HepG2 (cell line): Measurements from ENCODE around the gene ACSM2A. TPM values are rescaled to one million over a fixed set of nuclear protein-coding genes. Genes with fewer than 3 reads are reported as not detected.

Source experiments
- ATAC-seq: fragments of 200-7000 bp; cut with Tn5 transposase; 3 replicates; pipeline ENCODE4 v1.9.1; 2020; ENCODE audit warnings: mild to moderate bottlenecking, moderate library complexity
- BruUV-seq: library from RNA; stranded (reverse); fragments of 400-500 nt; replicated peaks from 2 replicates; lab custom pipeline; 2021; lab: Mats Ljungman, UMichigan
- CTCF ChIA-PET: fragments of 300-600 bp; formaldehyde crosslinking; extraction: SDS; loops from one replicate; lab custom pipeline; 2021; ENCODE audit warnings: low total read pairs, inconsistent platforms, low intra/inter-chr PET ratio; lab: Yijun Ruan, JAX
- POLR2A ChIA-PET: fragments of 350-600 bp; sonication (Branson Sonifier 250); formaldehyde crosslinking; loops from one replicate; lab custom pipeline; 2020; ENCODE audit warnings: antibody characterized with exemption, inconsistent platforms; lab: Yijun Ruan, JAX
- DNase-seq: peaks from one replicate; pipeline ENCODE4 v3.0.0-alpha.2; 2015; ENCODE audit warnings: low spot score
- FAIRE-seq: peaks from 3 replicates; lab custom pipeline; 2011; peaks lifted over from hg19 to GRCh38; lab: Jason Lieb, UNC
- H2AFZ ChIP-seq: one replicate; pipeline ENCODE4 v1.6.1; 2011; ENCODE audit warnings: low read length, inconsistent platforms
- H3K27ac ChIP-seq: fragments of 300-600 bp; 3 replicates; pipeline ENCODE4 v1.8.0; 2011; ENCODE audit warnings: mixed run types, mild to moderate bottlenecking, mixed read lengths, low read length, inconsistent platforms; ENCODE audit not compliant: insufficient read depth; ENCODE audit errors: extremely low read length
- H3K27me3 ChIP-seq, 2 experiments: fragments of 200-600 bp in 1 of 2; 2 replicates in 1 of 2; 3 replicates in 1 of 2; pipeline versions ENCODE4 v1.6.0 to v1.8.0; 2011; ENCODE audit warnings: low read length in 2 of 2, mild to moderate bottlenecking in 2 of 2, moderate library complexity in 2 of 2, inconsistent platforms in 1 of 2; ENCODE audit not compliant: insufficient read depth in 2 of 2, control insufficient read depth in 1 of 2
- H3K36me3 ChIP-seq, 2 experiments: fragments of 200-600 bp in 1 of 2; replicated peaks in 1 of 2; 2 replicates in 1 of 2; 3 replicates in 1 of 2; pipeline versions ENCODE4 v1.5.1 to v1.8.0; 2011; ENCODE audit warnings: low read length in 2 of 2, inconsistent platforms in 1 of 2; ENCODE audit not compliant: insufficient read depth in 2 of 2, control insufficient read depth in 1 of 2
- H3K4me1 ChIP-seq: 2 replicates; pipeline ENCODE4 v1.5.1; 2012; ENCODE audit warnings: low read length, inconsistent platforms; ENCODE audit not compliant: insufficient read depth
- H3K4me2 ChIP-seq: 2 replicates; pipeline ENCODE4 v1.6.0; 2011; ENCODE audit warnings: low read depth, low read length, inconsistent platforms
- H3K4me3 ChIP-seq, 3 experiments: fragments of 200-600 bp in 1 of 3; sonication (generic), shearing (Covaris generic) in 1 of 3; replicated peaks in 1 of 3; 2 replicates each; pipeline ENCODE4 v1.5.1; 2011 to 2016; ENCODE audit warnings: low read length in 3 of 3, inconsistent platforms in 2 of 3, low read depth in 2 of 3, mild to moderate bottlenecking in 2 of 3, control low read depth in 1 of 3, mixed read lengths in 1 of 3; ENCODE audit not compliant: insufficient read depth in 1 of 3
- H3K79me2 ChIP-seq: one replicate; pipeline ENCODE4 v1.6.1; 2011; ENCODE audit warnings: low read length, inconsistent platforms; ENCODE audit not compliant: insufficient read depth
- H3K9ac ChIP-seq: 2 replicates; pipeline ENCODE4 v1.6.0; 2011; ENCODE audit warnings: mild to moderate bottlenecking, low read depth, low read length, inconsistent platforms; ENCODE audit not compliant: insufficient read depth
- H3K9me3 ChIP-seq: 2 replicates; pipeline ENCODE4 v1.5.1; 2012; ENCODE audit warnings: mild to moderate bottlenecking, low read length
- H4K20me1 ChIP-seq: 2 replicates; pipeline ENCODE4 v1.6.0; 2011; ENCODE audit warnings: inconsistent platforms, mild to moderate bottlenecking, low read length, moderate library complexity; ENCODE audit not compliant: insufficient read depth
- DZIP1 ChIP-seq: sonication (generic); formaldehyde crosslinking; IDR thresholded peaks from 2 replicates; pipeline ENCODE4 v1.5.0; 2020; ENCODE audit warnings: mild to moderate bottlenecking, missing genetic modification reagents
- ESRRA ChIP-seq: sonication (generic); formaldehyde crosslinking; IDR thresholded peaks from 2 replicates; pipeline ENCODE4 v1.5.1; 2020; ENCODE audit warnings: mild to moderate bottlenecking, low read depth, missing genetic modification reagents
- MNT ChIP-seq: fragments of 450-650 bp; IDR thresholded peaks from 2 replicates; pipeline ENCODE4 v1.6.1; 2016
- PCBP2 ChIP-seq: fragments of 200-400 bp; formaldehyde crosslinking; optimal IDR thresholded peaks from 2 replicates; pipeline ENCODE3; 2018; ENCODE audit warnings: low read length, low read depth; ENCODE audit not compliant: poor library complexity, severe bottlenecking
- PHF20 ChIP-seq: sonication (generic); formaldehyde crosslinking; IDR thresholded peaks from 2 replicates; pipeline ENCODE4 v1.5.0; 2020; ENCODE audit warnings: mild to moderate bottlenecking, missing genetic modification reagents
- ZNF891 ChIP-seq: sonication (generic); formaldehyde crosslinking; IDR thresholded peaks from 2 replicates; pipeline ENCODE4 v1.5.0; 2020; ENCODE audit warnings: mild to moderate bottlenecking, missing genetic modification reagents
- whole genome bisulfite sequencing: methylation state at CpG from one replicate; pipeline ENCODE4 v1.1.6; 2017; ENCODE audit warnings: low lambda C conversion rate; 5-methylcytosine and 5-hydroxymethylcytosine counted together
- in situ Hi-C: cut with HindIII; loops from 2 replicates; pipeline ENCODE4 v1.10.0; 2017; ENCODE audit warnings: low pct_unique_long_range_greater_than_20kb; ENCODE audit not compliant: extremely low pct_ligation_motif_present
- intact Hi-C: fragments of 100-400 bp; cut with micrococcal nuclease; formaldehyde crosslinking; loops from one replicate; pipeline ENCODE4 v1.10.0; 2022; ENCODE audit not compliant: unreplicated experiment
- polyA plus RNA-seq, 8 experiments: library from polyadenylated mRNA; depleted of rRNA in 3 of 8; stranded (reverse) in 7 of 8; unstranded in 1 of 8; fragments of >200 nt; fragmentation: Illumina TruSeq in 4 of 8; extraction: Trizol in 4 of 8; gene quantifications; 2 replicates each; pipeline versions ENCODE4 v1.2.1 to v1.2.3, GENCODE V29; 2011 to 2016; ENCODE audit warnings: low read depth in 4 of 8, missing spikeins in 1 of 8, mixed read lengths in 1 of 8; ENCODE audit not compliant: insufficient read depth in 1 of 8
- total RNA-seq, 5 experiments: library from RNA; depleted of rRNA; stranded (reverse); fragments of >200 nt; fragmentation: Illumina TruSeq; extraction: Trizol; gene quantifications; 2 replicates each; pipeline ENCODE4 v1.2.3, GENCODE V29; 2016; ENCODE audit warnings: low read depth in 1 of 5

ACSM2A gene
- total and polyA plus RNA-seq, 2 of the 13 experiments (the other 11 are each of a cell fraction or from before 2014, with no cell fraction given): 11.4 to 16.3 TPM

GRCh38 chr16:20402651-20403050 is 48.7 kb upstream of the ACSM2A start (continued):
- TF ChIP-seq DZIP1: 0 out of 2 replicates have a peak, but pooled peaks have one; percentile 40

GRCh38 chr16:20404637-20405036 is 46.7 kb upstream of the ACSM2A start, which contains the start of gene PDILT:
PDILT (minus strand) TSS chr16:20404737; CDS start chr16:20399300, 5,437 bp downstream.
- intact Hi-C loops: loop anchor here (10.0 kb wide), 1 partner anchor 140 kb away; no protein-coding TSS in a partner anchor
- no peak for DNase-seq
- Histone ChIP-seq H3K27me3 (0 out of 5 replicates have a peak, but pooled peaks cover 0 to 2% of the 10 kb centered on the region in 2 experiments), H3K36me3 (no peaks in the 10 kb centered on the region), H3K79me2 (no peaks in the 10 kb centered on the region), H3K9me3 (no peaks in the 10 kb centered on the region), H3K4me3 (no peak within 1 kb of the TSS), H2AFZ (no peak within 1 kb of the TSS), H3K4me2 (no peak within 1 kb of the TSS), H3K4me1 (peaks cover 73% of the 10 kb centered on the region), H3K27ac (no peak within 1 kb of the TSS), H4K20me1 (no peaks in the 10 kb centered on the region), H3K9ac (no peak within 1 kb of the TSS)
- WGBS: 24% methylated on average over 2 of the region's 2 CpGs
- no peak for ATAC-seq
- no TSS peak for BruUV-seq
- in situ Hi-C loops: no loop called here
- ChIA-PET CTCF (no interaction called here), POLR2A (no interaction called here)
- FAIRE-seq: no peak
- TF ChIP-seq PHF20: 0 out of 2 replicates have a peak, but pooled peaks have one; percentile 19
- TF ChIP-seq PCBP2: no peak
- TF ChIP-seq ZNF891: no peak
- TF ChIP-seq ESRRA (CRISPR knock-in tag): no peak
- TF ChIP-seq MNT: no peak
- TF ChIP-seq, all 625 proteins: peak for 1
